RWPE1 (cell line): Measurements from ENCODE around the gene PSTPIP1.
"Not testable (repeated sequence)": the region's sequence is repeated elsewhere in the genome, so short reads cannot be mapped to it uniquely, and the experiment has no call there.

Experiments used
- CTCF ChIA-PET: fragments of 350-600 bp; sonication (Branson Sonifier 250); formaldehyde crosslinking; extraction: SDS; loops from one replicate; lab custom pipeline; 2021; lab: Yijun Ruan, JAX
- POLR2A ChIA-PET: fragments of 400-600 bp; formaldehyde crosslinking; extraction: SDS; loops from one replicate; lab custom pipeline; 2020; ENCODE audit warnings: antibody characterized with exemption; ENCODE audit not compliant: low non-redundant PET; lab: Yijun Ruan, JAX
- DNase-seq: peaks from one replicate; pipeline ENCODE4 v3.0.0; 2012; ENCODE audit warnings: low spot score
- H3K27ac ChIP-seq: fragments of 450-650 bp; 2 replicates; pipeline ENCODE4 v1.5.1; 2017
- CTCF ChIP-seq: fragments of 450-650 bp; conservative IDR thresholded peaks from 2 replicates; pipeline ENCODE4 v1.5.1; 2017; ENCODE audit warnings: low read depth, mild to moderate bottlenecking

PSTPIP1 gene

GRCh38 chr15:76961268-76962011, 33.5 kb upstream of the PSTPIP1 start:
- no peak for DNase-seq
- POLR2A ChIA-PET = no interaction called here
- no peak overlapping the region for H3K27ac ChIP-seq
- CTCF ChIA-PET = no interaction called here
- TF ChIP-seq CTCF = no peak

DNA sequence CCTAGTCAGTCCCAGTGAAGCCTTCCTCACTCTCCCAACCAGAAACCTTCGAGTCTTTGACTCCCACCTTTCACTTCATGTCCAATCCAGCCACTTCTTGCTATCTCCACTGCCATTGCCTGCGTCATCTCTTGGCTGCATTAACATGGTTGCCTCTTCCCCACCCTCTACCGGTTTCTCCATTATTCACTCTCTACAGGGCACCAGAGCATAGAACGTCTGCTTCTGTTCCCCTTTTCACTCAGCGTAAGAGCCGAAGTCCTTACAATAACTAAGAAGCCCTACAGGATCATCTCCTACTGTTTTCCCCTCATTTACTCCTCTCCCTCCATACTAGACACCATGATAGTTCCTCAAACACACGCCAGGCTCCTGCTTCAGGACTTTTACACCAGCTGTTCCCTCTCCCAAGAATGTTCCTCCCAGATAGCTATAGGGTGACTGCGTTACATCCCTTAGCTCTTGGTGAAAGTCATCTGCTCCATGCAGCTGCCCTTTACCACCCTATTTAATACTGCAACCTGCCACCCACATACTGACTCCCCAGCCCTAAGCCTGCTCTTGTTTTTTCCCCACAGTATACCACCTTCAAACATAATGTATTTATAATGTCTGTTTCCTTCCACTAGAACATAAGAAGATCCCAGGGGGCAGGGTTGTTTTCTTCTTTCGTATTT, 32.5 kb upstream of the PSTPIP1 start:
- H3K27ac ChIP-seq = no peak overlapping the region
- ChIA-PET CTCF (no interaction called here), POLR2A (no interaction called here)
- no peak for DNase-seq
- TF ChIP-seq CTCF = no peak

GRCh38 chr15:76963596-76963995, 31.3 kb upstream of the PSTPIP1 start:
- H3K27ac ChIP-seq = no peak overlapping the region
- POLR2A ChIA-PET = no interaction called here
- CTCF ChIA-PET = interaction anchor here (0.6 kb wide), 1 partner anchor 10 kb away, joined by 3 read pairs; no protein-coding TSS in a partner anchor
- no peak for TF ChIP-seq CTCF
- DNase-seq = no peak

GRCh38 chr15:76964157-76964556, 30.8 kb upstream of the PSTPIP1 start:
- CTCF ChIA-PET = interaction anchor here (0.6 kb wide), 1 partner anchor 10 kb away, joined by 3 read pairs; no protein-coding TSS in a partner anchor
- POLR2A ChIA-PET = no interaction called here

GRCh38 chr15:76966051-76966450, 28.9 kb upstream of the PSTPIP1 start:
- H3K27ac ChIP-seq, POLR2A ChIA-PET, DNase-seq, CTCF ChIA-PET: not testable (repeated sequence)

More at GRCh38 chr15:76964157-76964556, 30.8 kb upstream of the PSTPIP1 start:
- H3K27ac ChIP-seq = no peak overlapping the region
- no peak for TF ChIP-seq CTCF
- no peak for DNase-seq

DNA sequence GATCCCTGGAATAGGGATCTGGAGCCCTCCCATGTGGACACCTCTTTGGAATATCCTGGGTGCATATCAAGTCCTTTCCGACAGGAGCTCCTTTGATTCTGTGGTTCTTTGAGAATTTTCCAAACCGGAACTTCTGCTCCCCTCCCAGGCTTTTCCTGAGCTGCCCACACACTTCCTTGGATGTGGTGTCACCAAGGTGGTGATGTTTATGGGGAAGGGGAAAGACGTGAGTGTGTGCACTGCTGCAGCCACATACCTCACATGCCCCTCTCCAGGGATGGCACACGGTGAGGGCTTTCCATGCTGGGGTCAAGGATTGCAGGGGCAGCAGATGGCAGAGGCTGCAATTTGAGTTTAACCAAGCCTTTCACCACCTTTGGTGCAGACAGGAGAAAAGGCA, 27.9 kb upstream of the PSTPIP1 start:
- no peak overlapping the region for H3K27ac ChIP-seq
- no peak for DNase-seq
- TF ChIP-seq CTCF = no peak
- CTCF ChIA-PET = interaction anchor here (0.7 kb wide), 1 partner anchor 32 kb away, joined by 3 read pairs; no protein-coding TSS in a partner anchor
- POLR2A ChIA-PET = no interaction called here

GRCh38 chr15:76968306-76968705, 26.6 kb upstream of the PSTPIP1 start:
- no peak overlapping the region for H3K27ac ChIP-seq
- TF ChIP-seq CTCF = no peak
- CTCF ChIA-PET = no interaction called here
- no peak for DNase-seq
- POLR2A ChIA-PET = no interaction called here
